Fibroblast of skin of left biceps (primary cell): ENCODE results near the gene SRPRA.
"Not testable (repeated sequence)": the region's sequence is repeated elsewhere in the genome, so short reads cannot be mapped to it uniquely, and the experiment has no call there.

Experiments used
- DNase-seq, 2 experiments: peaks; one replicate each; pipeline ENCODE4 v3.0.0-alpha.2; 2013; ENCODE audit warnings: low read depth in 2 of 2

Gene SRPRA, protein sequence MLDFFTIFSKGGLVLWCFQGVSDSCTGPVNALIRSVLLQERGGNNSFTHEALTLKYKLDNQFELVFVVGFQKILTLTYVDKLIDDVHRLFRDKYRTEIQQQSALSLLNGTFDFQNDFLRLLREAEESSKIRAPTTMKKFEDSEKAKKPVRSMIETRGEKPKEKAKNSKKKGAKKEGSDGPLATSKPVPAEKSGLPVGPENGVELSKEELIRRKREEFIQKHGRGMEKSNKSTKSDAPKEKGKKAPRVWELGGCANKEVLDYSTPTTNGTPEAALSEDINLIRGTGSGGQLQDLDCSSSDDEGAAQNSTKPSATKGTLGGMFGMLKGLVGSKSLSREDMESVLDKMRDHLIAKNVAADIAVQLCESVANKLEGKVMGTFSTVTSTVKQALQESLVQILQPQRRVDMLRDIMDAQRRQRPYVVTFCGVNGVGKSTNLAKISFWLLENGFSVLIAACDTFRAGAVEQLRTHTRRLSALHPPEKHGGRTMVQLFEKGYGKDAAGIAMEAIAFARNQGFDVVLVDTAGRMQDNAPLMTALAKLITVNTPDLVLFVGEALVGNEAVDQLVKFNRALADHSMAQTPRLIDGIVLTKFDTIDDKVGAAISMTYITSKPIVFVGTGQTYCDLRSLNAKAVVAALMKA

DNA sequence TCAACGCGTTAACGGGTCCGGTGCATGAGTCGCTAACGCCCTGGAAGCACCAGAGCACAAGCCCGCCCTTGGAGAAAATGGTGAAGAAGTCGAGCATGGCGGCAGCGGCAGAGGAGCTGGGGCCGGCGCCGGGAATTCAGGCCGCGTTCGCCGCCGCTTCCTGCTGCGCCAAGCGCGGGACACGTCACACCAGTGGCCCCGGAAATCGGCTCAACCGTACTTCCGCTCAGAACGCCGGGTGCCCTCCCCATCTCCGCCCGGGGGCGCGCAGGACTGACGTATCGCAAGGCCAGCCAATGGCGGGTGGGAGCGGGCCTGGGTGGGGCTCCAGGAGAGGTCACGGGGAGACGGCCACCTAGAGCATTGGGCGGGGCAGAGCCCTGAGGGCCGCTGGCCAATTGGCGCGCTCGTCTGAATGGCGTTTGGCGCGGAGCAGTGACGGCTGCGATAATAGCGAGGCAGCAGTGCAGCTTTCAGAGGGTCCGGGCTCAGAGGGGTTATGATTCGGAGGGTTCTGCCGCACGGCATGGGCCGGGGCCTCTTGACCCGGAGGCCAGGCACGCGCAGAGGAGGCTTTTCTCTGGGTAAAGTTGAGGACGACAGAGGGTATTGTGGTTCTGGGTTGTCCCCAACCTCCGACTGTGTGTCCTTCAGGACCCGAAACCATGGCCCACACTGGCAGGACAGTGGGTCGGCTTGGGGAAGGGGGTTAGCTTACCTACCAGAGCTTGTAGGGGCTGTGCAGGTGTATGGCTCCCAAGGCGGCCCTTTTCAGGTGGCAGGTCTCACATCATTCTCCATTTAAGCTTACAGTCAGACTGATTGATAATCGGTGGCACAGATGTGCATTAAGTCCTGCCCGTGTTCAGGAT, at the start of gene SRPRA, which contains the start of gene FOXRED1:
TSS of gene SRPRA (minus strand) at position 188 of the 872 bp plus-strand sequence. CDS start at position 97, 91 bp downstream.
TSS of gene FOXRED1 (plus strand) at position 447 of the 872 bp plus-strand sequence. CDS start at position 500, 53 bp downstream.
- DNase-seq, result peak; percentile 97

DNA sequence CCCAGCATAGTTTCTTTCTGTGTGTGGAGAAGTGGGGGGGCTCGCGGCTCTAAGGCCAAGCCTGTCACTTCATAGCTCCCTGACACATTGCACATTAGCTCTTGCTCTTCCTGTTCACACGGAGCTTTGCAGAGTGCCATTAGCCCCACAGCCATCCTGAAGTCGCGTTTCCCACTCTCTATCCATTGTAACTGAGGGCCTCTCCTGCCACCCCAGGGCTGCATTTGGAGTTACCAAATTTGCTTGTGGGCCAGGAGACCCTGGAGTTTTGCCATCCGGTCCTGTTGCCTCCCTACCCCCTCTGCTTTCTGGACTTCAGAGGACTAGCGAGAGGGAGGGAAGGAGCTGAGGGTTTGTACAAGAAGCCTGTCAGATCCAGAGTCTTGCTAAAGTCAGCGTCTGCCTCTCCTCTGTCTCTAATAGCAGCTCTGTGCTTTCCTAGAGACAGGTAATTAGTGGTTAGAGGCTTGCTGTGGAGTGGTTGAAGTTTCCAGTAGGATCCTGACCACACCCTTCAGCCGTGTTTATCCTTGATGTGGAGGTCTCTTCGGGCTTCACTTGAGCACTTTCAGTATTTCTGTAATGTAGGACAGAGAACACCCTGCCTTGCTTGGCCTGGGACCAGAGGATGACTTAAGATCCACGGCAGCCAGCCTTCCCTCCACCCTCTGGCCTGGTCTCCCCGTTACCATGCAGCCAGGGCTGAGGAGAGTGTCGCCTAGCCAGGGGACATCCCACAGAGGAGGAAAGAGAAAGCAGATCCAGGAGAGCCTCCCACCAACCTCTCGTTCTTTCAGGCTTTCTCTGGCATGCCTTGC, 49.3 kb upstream of the SRPRA start:
- peak; percentile 66 to 72 for DNase-seq

DNA sequence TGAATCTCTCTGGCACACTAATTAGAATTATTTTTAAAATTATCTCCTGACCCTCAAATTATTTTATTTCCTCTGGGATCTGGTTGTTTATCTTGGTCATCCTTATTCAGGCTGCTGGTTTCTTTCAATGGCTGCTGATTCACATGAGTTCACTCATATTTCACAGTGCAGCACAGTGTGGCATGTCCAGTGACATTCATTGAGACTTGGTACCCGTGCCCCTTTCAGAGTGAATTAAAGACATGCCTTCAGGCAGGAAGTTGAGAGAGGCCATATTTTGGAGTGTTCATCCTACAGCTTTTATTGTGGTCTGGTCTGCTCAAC, 48.7 kb upstream of the SRPRA start:
- DNase-seq, result no peak

DNA sequence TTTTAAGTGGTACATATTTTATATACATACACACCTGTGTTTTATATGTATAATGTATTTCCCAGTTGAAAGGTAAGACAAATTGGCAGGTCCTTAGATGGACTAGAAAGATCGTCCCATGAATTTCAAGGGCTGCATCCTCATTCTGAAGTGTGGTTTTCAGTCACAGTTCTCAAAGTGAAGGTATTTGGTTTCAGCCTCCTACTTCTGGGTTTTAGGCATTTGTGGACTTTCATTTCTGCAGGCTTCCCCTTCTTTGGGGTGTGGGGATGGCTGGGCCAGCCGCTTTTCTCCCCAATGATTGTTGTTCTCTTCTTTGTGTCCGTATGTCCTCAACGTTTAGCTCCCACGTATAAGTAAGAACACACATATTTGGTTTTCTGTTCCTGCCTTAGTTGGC, 45.1 kb upstream of the SRPRA start:
- no peak for DNase-seq

DNA sequence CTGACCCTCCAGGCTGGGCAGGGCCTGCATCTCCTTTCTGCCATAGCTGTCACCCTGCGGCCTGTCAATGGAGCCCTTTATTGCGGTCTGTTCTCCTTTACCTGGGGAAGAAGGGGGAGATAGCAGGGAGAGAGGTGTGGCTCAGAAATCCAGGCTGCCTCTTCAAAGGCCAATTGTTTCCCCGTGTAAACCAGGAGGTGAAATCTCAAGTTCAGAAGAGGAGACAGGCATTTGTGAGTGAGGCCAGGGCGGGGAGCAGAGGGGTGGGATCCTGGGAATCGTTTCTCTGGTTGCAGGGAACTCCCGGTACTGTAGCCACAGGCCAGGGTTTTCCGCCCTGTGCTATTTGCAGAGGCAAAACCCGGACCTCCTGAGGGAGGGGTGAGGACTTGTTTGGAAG, 44.3 kb upstream of the SRPRA start:
- no peak for DNase-seq

DNA sequence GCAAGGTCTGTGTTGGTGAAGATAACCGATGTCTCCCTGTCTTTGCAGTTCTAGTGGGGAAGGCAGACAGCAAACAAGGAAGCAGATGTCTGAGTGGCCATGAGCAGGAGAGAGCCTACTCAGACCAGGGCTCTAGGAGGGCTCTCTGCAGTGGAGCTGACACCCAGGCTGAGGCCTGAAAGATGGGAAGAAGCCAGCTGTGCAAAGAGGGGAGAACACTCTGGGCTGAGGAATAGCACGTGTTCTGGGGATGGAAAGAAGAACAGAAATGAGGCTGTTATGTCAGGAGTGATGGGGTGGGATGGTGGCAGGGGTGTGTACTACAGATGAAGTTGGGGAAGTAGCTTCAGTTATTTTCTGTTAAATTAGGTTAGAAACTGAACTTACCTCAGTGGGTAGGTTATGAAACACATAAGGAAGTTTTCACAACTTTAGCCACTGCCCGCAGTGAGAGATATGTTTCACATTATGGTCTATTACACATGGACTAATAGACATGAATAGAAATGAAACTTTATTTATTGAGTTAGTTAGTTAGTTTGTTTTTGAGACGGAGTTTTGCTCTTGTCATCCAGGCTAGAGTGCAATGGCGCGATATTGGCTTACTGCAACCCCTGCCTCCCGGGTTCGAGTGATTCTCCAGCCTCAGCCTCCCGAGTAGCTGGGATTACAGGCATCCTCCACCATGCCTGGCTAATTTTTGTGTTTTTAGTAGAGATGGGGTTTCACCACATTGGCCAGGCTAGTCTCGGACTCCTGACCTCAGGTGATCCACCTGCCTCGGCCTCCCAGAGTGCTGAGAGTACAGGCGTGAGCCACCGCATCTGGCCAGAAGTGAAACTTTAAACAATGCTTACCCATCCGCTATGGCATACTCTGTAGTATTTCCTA, 43.0 kb upstream of the SRPRA start:
- no peak for DNase-seq

DNA sequence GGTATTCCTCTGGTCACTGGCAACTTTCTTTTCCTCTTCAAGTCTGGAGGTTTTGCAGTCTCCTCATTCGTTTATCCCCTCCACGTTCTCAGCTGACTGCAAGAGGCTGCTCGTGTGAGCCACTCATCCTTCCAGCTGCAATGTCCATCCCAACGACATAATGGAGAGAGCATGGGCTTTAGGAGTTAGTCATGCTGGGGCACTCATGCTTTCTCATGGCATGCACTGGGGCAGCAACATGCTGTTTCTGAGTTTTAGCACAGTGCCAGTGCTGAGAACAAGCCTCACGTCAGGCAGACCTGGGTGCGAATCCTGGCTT, 42.3 kb upstream of the SRPRA start:
- DNase-seq, result no peak

DNA sequence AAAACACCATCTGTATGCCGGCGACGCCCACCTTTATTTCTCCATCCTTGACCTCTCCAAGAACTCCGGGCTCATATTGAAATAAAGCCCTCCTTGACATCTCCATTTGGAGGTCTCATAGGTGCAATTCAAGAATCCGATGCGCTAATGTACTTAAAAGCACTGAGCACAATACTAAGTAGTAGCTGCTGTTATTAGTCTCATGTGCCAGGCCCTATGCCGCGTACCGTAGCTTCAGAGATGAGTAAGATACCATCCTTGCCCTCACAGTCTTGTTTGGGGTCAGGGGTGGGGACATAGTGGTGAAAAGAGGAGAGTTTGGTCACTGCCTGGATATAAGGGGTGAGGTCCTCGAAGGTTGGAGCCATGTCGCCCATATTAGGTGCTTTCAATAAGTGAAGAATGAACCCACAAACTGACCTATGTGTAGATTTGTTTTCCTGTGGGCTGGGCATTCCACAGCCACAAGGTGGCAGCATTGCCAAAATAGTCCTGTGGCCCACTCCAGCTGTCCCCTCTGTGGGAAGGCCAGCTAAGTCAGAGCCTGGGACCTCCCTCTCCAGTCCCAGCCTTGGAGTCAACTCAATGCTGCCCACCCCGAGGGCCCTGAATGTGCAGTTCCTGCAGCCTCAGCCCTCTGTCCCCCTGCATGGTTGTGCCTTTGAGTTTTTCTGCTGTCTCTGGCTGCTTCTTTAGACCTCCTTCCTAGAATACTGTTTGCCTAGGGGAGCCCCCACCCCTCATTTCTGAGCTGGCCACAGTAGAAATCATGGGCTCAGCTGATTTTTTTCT, 41.7 kb upstream of the SRPRA start:
- peak in 1 of 2 experiments; percentile 23 for DNase-seq

DNA sequence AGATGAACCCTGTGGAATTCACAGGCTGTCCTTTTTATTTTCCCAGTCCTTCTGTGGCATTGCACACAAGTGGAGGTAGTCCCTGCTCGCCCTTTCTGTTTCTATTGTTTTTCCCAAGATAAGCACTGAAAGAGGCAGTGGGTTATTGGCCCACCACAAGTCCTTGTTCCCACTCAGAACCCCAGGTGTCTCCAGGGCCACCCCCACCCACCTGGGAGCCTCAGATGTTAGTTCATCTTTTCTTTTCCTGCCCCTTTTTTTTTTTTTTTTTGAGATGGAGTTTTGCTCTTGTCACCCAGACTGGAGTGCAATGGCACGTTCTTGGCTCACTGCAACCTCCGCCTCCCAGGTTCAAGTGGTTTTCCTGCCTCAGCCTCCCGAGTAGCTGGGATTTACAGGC, 40.1 kb upstream of the SRPRA start:
- not testable (repeated sequence) for DNase-seq

DNA sequence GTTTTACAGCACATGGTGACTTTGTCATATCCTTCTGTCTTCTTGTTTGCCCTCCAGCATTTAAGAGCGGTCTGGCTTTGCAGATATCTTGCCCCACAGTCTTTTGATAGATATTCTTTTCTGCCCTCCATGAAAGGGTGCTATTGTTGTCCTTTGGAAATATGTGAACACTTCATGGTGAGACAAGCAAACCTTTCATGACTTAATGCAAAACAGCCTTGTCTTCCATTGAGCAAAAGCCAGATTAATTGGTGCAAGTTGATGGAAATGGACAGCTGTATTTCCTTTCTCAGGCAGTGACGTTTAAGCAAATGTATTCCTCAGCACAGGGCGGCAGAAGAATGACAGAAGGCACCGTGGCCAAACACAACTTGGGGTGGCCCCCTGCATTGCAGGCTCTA, 39.6 kb upstream of the SRPRA start:
- no peak for DNase-seq

DNA sequence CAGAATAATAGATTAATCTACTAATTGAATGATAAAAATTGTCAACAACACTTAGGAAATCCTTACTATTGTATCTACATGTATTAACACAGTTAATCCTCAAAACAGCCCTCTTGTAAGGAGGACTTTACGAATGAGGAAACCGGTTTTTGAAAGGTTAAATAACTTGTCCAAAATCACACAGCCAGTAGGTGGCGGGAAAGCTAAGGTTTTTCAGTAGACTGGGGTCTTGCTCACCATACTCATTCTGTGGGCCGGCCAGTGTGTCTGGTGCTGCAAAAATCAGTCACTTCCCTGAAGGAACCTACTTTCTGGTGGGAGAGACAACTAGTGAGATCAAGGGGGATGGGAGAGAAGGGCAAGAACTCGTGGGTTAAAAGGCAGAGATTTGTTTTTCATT, 39.0 kb upstream of the SRPRA start:
- DNase-seq, result no peak

DNA sequence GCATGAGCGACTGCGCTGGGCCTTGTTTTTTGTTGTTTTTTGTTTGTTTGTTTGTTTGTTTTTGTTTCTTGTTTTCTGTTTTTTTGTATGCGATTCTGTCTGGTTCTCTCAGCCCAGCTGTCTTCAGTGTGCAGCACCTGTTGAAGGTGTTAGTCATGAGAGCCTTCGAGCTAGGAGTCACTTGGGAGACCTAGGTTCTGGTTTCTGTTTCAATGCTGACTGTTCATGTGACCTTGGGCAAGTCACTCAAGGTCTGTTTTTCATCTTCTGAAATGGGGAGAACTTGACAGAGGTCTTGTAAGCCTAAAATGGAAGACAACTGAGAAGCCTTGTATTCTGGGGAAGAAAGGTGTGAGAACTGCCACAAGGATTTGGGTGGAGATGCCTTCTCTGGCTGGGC, 37.0 kb upstream of the SRPRA start:
- DNase-seq, result no peak

DNA sequence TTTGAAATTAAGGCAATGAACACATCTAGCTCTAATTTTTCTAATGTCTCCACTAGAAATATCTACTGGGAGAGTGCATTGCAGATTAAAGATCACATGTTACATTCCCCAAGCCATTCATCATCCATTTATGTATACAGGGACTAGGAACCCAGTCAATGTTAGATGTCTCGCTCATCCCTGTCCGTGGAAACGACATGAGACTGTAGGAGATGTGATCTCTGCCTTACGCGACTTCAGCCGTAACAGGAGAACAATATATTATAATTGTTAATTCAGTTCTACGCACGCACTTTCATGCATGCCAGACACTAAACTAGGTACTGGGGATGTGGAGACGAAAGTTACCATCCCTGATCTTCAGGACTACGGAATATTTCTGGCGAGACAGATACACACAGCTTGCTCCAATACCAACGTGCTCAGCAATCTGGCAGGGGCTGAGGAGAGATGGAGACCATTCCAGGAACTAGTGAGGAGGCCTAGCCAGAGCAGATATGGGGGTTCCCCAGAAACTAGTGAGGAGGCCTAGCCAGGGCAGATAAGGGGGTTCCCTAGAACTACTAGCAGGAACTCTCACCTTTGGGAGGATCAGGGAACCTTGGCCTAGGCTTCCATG, 35.9 kb upstream of the SRPRA start:
- no peak for DNase-seq

DNA sequence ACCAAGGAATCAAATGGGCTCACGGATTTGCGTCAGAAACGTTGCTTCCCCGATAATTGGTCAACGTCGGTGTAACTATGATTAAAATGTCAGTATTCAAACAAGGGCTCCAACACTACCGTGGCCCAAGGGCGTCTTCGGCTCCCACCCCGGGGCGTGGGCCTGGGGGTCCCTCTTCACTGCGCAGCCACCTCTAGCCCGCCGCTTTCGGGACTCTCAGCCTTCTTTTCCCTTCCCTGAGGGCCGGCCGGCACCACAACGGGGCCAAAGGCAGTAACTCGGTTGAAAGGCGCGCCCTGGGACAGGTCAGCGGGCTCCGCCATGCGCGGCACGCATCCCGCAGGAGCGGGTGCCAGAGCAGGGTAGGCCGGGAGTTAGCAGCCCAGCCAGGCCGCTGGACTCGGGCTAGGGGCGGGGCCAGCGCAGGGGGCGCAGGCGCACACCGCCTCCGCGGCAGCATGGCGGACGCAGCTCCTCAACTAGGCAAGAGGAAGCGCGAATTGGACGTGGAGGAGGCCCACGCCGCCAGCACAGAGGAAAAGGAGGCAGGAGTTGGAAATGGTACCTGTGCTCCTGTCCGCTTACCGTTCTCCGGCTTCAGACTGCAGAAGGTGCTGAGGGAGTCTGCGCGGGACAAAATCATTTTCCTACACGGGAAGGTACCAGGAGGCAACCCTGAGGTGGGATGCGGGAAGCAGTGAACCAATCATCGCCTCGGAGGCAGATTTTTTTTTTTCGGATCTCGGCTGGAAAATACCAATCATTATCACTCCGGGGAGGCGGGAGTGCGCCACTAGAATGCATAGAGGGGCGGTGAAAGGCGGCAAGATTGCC, 35.1 kb upstream of the SRPRA start, which contains the start of gene DCPS:
TSS of gene DCPS (plus strand) at position 438 of the 834 bp plus-strand sequence. CDS start at position 459, 21 bp downstream.
- peak; percentile 60 to 66 for DNase-seq

DNA sequence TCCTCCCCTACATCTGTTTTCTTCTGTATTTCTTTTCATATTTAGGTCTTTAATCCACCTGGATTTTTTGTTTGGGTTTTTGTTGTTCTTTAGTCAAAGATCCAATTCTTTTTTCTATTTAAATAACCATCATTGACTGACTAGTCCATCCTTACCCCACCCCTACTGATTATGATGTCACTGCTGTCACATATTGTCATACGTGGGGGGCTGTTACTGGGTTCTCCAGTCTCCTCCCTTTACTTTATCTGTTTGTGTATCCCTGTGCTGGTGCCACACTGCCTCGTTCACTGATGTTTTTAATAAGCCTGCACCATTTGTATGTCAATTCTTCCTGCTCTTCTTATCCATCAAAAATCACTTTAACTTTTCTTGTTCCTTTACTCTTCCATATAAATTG, 28.3 kb upstream of the SRPRA start:
- no peak for DNase-seq

DNA sequence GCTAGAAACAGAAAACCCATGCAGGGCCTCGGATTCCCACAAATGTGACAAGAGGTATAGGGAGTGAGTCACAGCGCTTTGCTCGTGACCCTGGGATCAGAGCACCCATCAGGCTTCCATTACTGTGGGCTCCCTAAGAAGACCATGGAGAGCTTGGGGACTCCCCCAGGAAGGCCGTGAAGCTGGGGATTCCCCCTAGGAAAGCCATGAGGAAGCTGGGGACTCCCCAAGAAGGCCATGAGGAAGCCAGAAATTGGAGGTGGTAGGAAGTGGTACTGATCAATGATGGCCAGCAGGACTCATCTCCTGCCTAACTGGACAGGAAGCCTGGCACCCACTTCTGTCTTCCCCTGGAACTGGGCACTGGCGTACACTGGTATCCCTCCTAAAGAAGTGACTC, 25.0 kb upstream of the SRPRA start:
- no peak for DNase-seq

DNA sequence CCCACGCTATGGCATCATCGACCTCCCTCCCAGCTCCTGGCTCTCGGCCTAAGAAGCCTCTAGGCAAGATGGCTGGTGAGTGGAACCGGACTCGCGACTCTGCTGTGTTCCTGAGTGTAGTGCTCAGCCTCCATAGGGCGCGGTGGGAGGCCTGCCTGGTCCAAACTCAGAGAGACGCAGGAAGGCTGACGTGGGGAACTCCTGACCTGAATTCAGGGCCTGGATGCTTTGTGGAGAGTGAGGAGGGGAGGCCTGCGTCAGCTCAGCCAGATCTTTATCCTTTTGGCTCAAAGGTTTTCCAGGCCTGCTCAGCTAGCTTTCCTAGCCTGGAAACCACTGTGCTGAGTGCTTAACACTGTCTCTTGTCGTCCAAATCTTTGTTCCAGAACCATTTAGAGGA, 22.2 kb upstream of the SRPRA start:
- DNase-seq, result no peak

DNA sequence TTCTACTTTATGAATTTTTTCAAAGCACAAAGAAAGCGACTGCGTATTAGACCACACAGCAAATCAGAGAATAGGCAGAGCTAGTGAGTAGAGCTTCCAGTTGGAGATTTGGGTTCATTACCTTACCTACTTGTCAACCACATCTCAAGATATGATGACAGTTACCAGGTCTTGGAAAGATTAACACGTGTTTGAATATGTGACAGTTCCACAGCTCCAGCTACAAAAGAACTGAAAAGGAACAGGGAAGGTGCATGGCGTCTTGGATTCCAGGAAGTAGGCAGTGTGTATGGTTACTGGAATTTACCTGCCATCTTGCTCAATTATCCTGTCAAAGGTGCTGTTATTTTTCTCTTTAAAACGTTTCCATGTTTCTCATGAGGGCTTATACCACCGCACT, 19.5 kb upstream of the SRPRA start:
- DNase-seq, result no peak
